Kidney epithelial cell (primary cell): ENCODE measurements around the gene SPDYE2B. TPM values are rescaled to one million over a fixed set of nuclear protein-coding genes. Genes with fewer than 3 reads are reported as not detected.

Experiments
- total RNA-seq: library from RNA; depleted of rRNA; stranded (reverse); fragments of >200 nt; gene quantifications from 2 replicates; pipeline ENCODE4 v1.2.3, GENCODE V29; 2015

Gene SPDYE2B
- total RNA-seq, 1 donor from 2014 or later = not detected

Other genes starting within 250 kb of the SPDYE2B start
- 47.2 and 56.2 TPM in 2 replicates for gene ORAI2, start 216.7 kb upstream of the SPDYE2B start, total RNA-seq
- gene ALKBH4, start 185.5 kb upstream of the SPDYE2B start, total RNA-seq = 12.5 and 50.8 TPM in 2 replicates
- gene LRWD1, start 185.3 kb upstream of the SPDYE2B start, total RNA-seq = 22.9 and 38.0 TPM in 2 replicates
- gene POLR2J, start 171.4 kb upstream of the SPDYE2B start, total RNA-seq = 36.2 and 47.6 TPM in 2 replicates
- 7.6 and 7.7 TPM in 2 replicates for gene RASA4B, start 132.5 kb upstream of the SPDYE2B start, total RNA-seq
- 2.1 and 4.3 TPM in 2 replicates for gene UPK3BL2, start 106.6 kb upstream of the SPDYE2B start, total RNA-seq
- not detected in 2 replicates for gene SPDYE2, start 99.1 kb upstream of the SPDYE2B start, total RNA-seq
- gene POLR2J3, start 77.7 kb upstream of the SPDYE2B start, total RNA-seq = 10.4 and 14.4 TPM in 2 replicates
- gene RASA4, start 33.6 kb upstream of the SPDYE2B start, total RNA-seq = 11.2 and 14.2 TPM in 2 replicates
- 17.9 and 19.6 TPM in 2 replicates for gene UPK3BL1, start 7.5 kb upstream of the SPDYE2B start, total RNA-seq
- gene POLR2J2, start 21.3 kb downstream of the SPDYE2B start, total RNA-seq = 0.14 and 1.2 TPM in 2 replicates
- gene FAM185A, start 98.7 kb downstream of the SPDYE2B start, total RNA-seq = 6.2 and 9.6 TPM in 2 replicates